ENCODE data around the gene TRIM27. TPM values are rescaled to one million over a fixed set of nuclear protein-coding genes. Genes with fewer than 3 reads are reported as not detected.

TRIM27 gene
- total and polyA plus RNA-seq, 10 donors: 45.2 to 92.0 (median 64.3) TPM

DNA sequence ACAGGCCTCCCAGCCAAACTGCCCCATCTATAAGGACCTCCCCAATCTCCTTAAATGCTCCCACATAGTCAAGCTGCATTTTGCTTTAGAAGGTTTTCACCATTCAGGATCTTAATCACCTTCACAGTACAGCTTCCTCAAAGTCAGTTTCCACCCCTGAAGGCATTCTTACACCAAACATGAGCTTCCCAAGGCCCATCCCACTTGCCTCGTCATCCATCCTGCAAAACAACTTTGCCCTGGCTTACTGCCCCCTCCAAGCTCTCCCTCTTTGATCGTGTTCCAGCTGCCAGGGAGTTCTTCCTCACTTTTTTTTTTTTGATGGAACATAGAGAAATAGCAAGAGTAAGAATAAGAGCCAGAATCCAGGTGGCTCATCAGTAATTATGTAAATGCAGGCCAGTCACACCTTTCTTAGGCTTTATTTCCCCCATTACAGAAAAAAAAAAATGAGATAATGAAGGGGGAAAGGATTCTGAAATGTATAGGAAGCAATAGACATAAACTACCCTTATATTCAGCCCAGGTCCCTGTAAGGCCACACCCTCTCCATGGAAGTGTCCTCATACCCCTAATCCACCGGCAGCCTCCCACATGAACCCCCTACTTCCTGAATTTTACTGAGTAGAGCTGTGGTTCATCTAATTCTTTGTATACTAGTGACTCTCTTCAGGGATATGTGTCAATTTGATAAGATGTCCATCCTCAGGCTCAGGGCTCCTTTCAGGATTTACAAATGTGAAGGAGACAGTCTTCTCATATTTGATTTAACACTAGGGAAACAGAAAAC lies 12.7 kb downstream of the TRIM27 start:
- DNase-seq: no peak
- Histone ChIP-seq H3K9me3 (no peaks in the 10 kb centered on the region), H3K36me3 (peaks cover 0 to 100% (median 94%) of the 10 kb centered on the region in 6 donors), H3K27me3 (replicated peaks in 1 of 7) (no peaks in the 10 kb centered on the region), H3K27ac (no peak overlapping the region), H3K4me1 (peaks cover 0 to 32% (median 6%) of the 10 kb centered on the region in 6 donors), H3K4me3 (no peak overlapping the region)
- WGBS, 5 donors: 55 to 91% (median 69%) methylated on average over 3 of the region's 3 CpGs
- intact Hi-C loops (cut with DNase I; ENCODE audit: low total_unique reads): no loop called here
- TF ChIP-seq POLR2AphosphoS5 (IDR thresholded peaks at IDR 0.05): peak in 1 of 3 donors; percentile 4
- TF ChIP-seq POLR2A (IDR thresholded peaks at IDR 0.05): no peak
- no peak for TF ChIP-seq CTCF (IDR thresholded peaks at IDR 0.05 in 8 of 11, conservative IDR thresholded peaks at IDR 0.05 in 3 of 11)

GRCh38 chr6:28907394-28907793 lies 16.4 kb downstream of the TRIM27 start:
- intact Hi-C loops (cut with DNase I; ENCODE audit: low total_unique reads): no loop called here
- peaks cover 3 to 100% (median 94%) of the 10 kb centered on the region in 6 donors for H3K36me3 ChIP-seq
- H3K27ac ChIP-seq: peak overlapping the region in 5 of 8 donors; percentile 23 to 75 (median 64)
- 50 to 88% (median 70%) methylated on average over 3 of the region's 3 CpGs for WGBS, 5 donors
- H3K9me3 ChIP-seq: no peaks in the 10 kb centered on the region
- H3K27me3 ChIP-seq (replicated peaks in 1 of 7): no peaks in the 10 kb centered on the region
- peaks cover 0 to 19% (median 0%) of the 10 kb centered on the region in 6 donors for H3K4me1 ChIP-seq
- no peak for TF ChIP-seq POLR2A (IDR thresholded peaks at IDR 0.05)
- TF ChIP-seq POLR2AphosphoS5 (IDR thresholded peaks at IDR 0.05): peak in 1 of 3 donors; percentile 26
- H3K4me3 ChIP-seq: no peak overlapping the region
- DNase-seq: no peak

DNA sequence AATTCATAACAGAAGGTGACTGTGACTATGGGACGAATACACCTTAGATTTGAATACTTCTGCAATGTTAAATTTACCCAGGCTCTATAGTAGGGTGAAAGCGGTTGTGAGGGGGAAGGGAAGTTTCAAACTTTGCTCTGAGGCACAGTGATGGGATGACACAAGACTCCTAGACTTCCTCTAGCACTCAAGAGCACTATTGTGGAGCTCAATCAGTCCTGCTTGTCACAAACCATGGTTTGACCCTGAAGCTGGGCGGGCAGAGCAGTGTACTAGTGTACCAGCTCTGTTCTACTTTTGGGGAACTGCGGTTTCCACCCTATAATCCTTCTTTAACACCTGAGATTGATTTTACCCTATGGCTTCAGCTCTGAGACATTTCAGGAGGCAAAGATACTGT lies 17.1 kb downstream of the TRIM27 start:
- no peak for DNase-seq
- intact Hi-C loops (cut with DNase I; ENCODE audit: low total_unique reads): no loop called here
- peaks cover 0 to 20% (median 0%) of the 10 kb centered on the region in 6 donors for H3K4me1 ChIP-seq
- TF ChIP-seq POLR2AphosphoS5 (IDR thresholded peaks at IDR 0.05) (peak in 1 of 3 donors; percentile 16), POLR2A (IDR thresholded peaks at IDR 0.05) (no peak)
- peaks cover 3 to 100% (median 94%) of the 10 kb centered on the region in 6 donors for H3K36me3 ChIP-seq
- H3K4me3 ChIP-seq: no peak overlapping the region
- peak overlapping the region in 6 of 8 donors; percentile 23 to 75 (median 63) for H3K27ac ChIP-seq
- WGBS, 5 donors: 58 to 90% (median 73%) methylated on average over 4 of the region's 4 CpGs
- no peaks in the 10 kb centered on the region for H3K9me3 ChIP-seq
- no peaks in the 10 kb centered on the region for H3K27me3 ChIP-seq (replicated peaks in 1 of 7)

GRCh38 chr6:28903686-28904085 lies 20.1 kb downstream of the TRIM27 start:
- Histone ChIP-seq H3K4me1 (peaks cover 0 to 38% (median 3%) of the 10 kb centered on the region in 6 donors), H3K27ac (no peak overlapping the region), H3K4me3 (no peak overlapping the region), H3K9me3 (no peaks in the 10 kb centered on the region), H3K27me3 (replicated peaks in 1 of 7) (no peaks in the 10 kb centered on the region), H3K36me3 (peaks cover 3 to 91% (median 75%) of the 10 kb centered on the region in 6 donors)
- DNase-seq: no peak
- no peak for TF ChIP-seq POLR2A (IDR thresholded peaks at IDR 0.05)
- TF ChIP-seq POLR2AphosphoS5 (IDR thresholded peaks at IDR 0.05): peak in 1 of 3 donors; percentile 29
- WGBS, 5 donors: 91 to 97% (median 96%) methylated on average over 5 of the region's 5 CpGs
- intact Hi-C loops (cut with DNase I; ENCODE audit: low total_unique reads): no loop called here

- intact Hi-C loops (cut with DNase I; ENCODE audit: low total_unique reads): no loop called here
Observed at GRCh38 chr6:28901831-28902230, 22.0 kb downstream of the TRIM27 start.

More at GRCh38 chr6:28901831-28902230, 22.0 kb downstream of the TRIM27 start:
- no peaks in the 10 kb centered on the region for H3K9me3 ChIP-seq
- TF ChIP-seq POLR2AphosphoS5 (IDR thresholded peaks at IDR 0.05) (no peak), CTCF (IDR thresholded peaks at IDR 0.05 in 8 of 11, conservative IDR thresholded peaks at IDR 0.05 in 3 of 11) (no peak), POLR2A (IDR thresholded peaks at IDR 0.05) (no peak)
- no peak overlapping the region for H3K4me3 ChIP-seq
- H3K4me1 ChIP-seq: peaks cover 0 to 48% (median 17%) of the 10 kb centered on the region in 6 donors
- no peaks in the 10 kb centered on the region for H3K27me3 ChIP-seq (replicated peaks in 1 of 7)
- peak overlapping the region in 2 of 8 donors; percentile 28 to 49 for H3K27ac ChIP-seq
- H3K36me3 ChIP-seq: peaks cover 3 to 73% (median 56%) of the 10 kb centered on the region in 6 donors
- DNase-seq: no peak
